Measurements from ENCODE around the gene DYRK1B.

The DYRK1B gene

DNA sequence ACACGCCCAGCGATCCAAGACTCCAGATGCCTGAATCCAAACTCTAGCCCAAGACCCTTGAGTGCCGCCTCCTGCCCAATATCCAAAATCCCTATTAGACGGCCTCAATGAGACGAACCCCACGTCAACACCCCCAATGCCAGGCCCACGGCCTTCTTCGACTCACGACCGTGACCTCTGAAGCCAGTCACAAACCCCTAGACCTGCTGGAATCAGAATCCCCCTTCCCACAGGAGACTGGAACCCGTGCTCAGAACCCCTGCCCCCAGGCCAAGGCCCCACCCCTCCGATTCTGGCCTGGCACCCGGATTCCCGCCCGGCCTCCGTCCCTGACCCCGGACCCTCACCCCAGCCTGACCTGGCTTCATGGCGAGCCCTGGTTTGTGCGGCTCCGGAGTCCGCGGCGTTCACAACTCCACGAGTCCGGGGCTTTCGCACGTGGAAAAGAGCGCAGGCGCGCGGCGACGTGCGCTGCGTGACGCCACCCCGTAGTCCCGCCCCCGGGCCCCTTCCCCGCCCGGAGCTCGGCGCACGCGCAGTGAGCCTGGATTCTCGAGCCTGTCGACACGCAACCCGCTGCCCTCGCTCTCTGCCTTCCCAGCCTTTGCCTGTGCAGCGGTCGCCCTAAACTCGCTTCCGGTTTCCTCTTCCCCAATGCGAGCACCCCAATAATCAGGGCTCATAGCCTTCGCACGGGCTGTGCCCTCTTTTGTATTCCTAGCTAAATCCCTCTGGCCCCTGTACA, 12.1 kb upstream of the DYRK1B start, which contains the start of gene FBL:
TSS of gene FBL (minus strand) at position 447 of the 745 bp plus-strand sequence. CDS start at position 368, 79 bp downstream.
- intact Hi-C loops (cut with micrococcal nuclease), result loop anchor here (10.0 kb wide), 2 partner anchors 291 to 949 kb away; partner anchors contain the start of gene EGLN2
- peak within 1 kb of the TSS; percentile 87 for H3K4me3 Mint-ChIP-seq
- peak within 1 kb of the TSS; percentile 86 for H3K27ac Mint-ChIP-seq
- peaks cover 8% of the 10 kb centered on the region for H3K27me3 Mint-ChIP-seq
- peaks cover 6% of the 10 kb centered on the region for H3K36me3 Mint-ChIP-seq (ENCODE audit: low read depth)
- H3K9me3 Mint-ChIP-seq, result no peaks in the 10 kb centered on the region
- H3K4me1 Mint-ChIP-seq (ENCODE audit: low read depth), result peaks cover 46% of the 10 kb centered on the region

DNA sequence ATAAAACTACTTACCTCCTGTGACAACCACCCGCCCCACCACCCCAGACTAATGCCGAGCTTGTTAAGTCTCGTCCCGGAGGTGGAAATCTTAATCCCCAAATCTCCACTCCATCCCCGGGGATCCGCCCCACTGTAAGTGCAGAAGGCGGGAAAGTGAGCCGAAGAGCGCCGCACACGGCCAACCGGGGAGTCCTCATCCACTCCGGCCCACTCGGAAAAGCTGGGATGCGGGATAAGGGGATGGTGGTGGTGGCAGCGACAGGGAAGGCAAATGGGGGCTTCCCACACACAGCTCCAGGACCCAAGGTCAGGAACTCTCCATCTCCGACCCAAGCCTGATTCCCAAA, 11.6 kb upstream of the DYRK1B start:
- Mint-ChIP-seq H3K27me3 (peaks cover 8% of the 10 kb centered on the region), H3K4me3 (peak overlapping the region; percentile 87), H3K4me1 (ENCODE audit: low read depth) (peaks cover 46% of the 10 kb centered on the region), H3K36me3 (ENCODE audit: low read depth) (peaks cover 9% of the 10 kb centered on the region), H3K27ac (peak overlapping the region; percentile 86), H3K9me3 (no peaks in the 10 kb centered on the region)
- intact Hi-C loops (cut with micrococcal nuclease), result loop anchor here (10.0 kb wide), 2 partner anchors 291 to 949 kb away; partner anchors contain the start of gene EGLN2

DNA sequence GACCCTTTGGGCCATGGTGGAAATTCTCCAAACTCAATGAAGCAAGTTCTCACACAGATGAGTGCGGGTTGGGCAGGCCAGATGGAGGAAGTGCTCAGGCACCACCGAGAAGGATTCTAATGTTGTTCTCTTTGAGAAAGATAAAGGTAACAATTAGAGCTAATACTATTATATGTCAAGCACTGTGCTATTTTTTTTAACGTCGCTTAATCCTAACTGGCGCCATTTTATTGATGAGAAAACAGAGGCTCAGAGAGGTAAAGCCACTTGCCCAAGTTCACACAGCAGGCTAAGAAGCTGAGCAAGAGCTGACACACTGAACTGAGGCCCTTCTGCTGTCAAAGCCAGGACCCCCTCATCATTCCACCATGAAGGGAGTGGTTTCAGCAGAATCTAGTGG, 11.2 kb upstream of the DYRK1B start:
- peaks cover 13% of the 10 kb centered on the region for H3K36me3 Mint-ChIP-seq (ENCODE audit: low read depth)
- peak overlapping the region; percentile 87 for H3K4me3 Mint-ChIP-seq
- H3K27me3 Mint-ChIP-seq, result peaks cover 8% of the 10 kb centered on the region
- no peaks in the 10 kb centered on the region for H3K9me3 Mint-ChIP-seq
- peaks cover 46% of the 10 kb centered on the region for H3K4me1 Mint-ChIP-seq (ENCODE audit: low read depth)
- intact Hi-C loops (cut with micrococcal nuclease), result loop anchor here (10.0 kb wide), 2 partner anchors 290 to 950 kb away; partner anchors contain the start of gene EGLN2
- peak overlapping the region; percentile 86 for H3K27ac Mint-ChIP-seq

DNA sequence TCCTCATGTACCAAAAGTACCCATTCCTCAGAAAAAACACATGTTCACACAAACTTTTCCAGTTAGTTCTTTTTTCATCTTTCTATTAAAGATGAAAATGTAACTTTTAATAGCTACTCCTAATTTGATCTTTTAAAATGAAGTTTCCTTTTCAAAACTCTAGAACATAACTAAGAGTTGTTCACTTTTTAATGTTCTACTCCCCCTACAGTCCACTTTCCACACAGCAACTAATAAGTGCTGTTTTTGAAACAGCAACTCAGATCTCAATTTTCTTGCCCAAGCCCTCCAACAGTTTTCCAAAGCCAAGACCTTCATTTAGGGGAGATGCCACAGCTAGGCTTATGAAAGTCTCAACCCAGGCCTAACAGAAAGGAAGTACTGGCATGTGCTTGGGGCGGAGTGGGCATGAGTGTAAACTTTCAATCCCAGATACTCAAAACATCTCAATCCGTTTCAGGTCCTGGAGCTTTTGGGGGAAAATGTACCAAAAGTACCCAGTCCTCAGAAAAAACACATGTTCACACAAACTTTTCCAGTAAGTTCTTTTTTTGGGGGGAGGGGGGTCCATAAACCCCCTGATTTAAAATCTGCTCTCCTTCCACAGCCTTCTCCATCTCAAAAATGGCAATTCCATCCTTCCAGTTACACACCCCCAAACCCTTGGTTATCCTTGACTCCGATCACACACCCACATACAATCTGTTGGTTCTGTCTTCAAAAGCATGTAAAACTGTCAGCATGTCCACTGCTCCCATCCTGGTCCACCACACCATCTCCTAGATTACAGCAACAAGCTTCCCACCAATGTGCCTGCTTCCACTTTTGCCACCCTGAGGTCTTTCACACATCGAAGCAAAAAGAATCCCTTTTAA, 10.2 kb upstream of the DYRK1B start:
- H3K27ac Mint-ChIP-seq, result no peak overlapping the region
- H3K27me3 Mint-ChIP-seq, result peaks cover 6% of the 10 kb centered on the region
- no peak overlapping the region for H3K4me3 Mint-ChIP-seq
- intact Hi-C loops (cut with micrococcal nuclease), result loop anchor here (10.0 kb wide), 2 partner anchors 289 to 951 kb away; partner anchors contain the start of gene EGLN2
- H3K4me1 Mint-ChIP-seq (ENCODE audit: low read depth), result peaks cover 46% of the 10 kb centered on the region
- H3K36me3 Mint-ChIP-seq (ENCODE audit: low read depth), result peaks cover 23% of the 10 kb centered on the region
- H3K9me3 Mint-ChIP-seq, result no peaks in the 10 kb centered on the region

DNA sequence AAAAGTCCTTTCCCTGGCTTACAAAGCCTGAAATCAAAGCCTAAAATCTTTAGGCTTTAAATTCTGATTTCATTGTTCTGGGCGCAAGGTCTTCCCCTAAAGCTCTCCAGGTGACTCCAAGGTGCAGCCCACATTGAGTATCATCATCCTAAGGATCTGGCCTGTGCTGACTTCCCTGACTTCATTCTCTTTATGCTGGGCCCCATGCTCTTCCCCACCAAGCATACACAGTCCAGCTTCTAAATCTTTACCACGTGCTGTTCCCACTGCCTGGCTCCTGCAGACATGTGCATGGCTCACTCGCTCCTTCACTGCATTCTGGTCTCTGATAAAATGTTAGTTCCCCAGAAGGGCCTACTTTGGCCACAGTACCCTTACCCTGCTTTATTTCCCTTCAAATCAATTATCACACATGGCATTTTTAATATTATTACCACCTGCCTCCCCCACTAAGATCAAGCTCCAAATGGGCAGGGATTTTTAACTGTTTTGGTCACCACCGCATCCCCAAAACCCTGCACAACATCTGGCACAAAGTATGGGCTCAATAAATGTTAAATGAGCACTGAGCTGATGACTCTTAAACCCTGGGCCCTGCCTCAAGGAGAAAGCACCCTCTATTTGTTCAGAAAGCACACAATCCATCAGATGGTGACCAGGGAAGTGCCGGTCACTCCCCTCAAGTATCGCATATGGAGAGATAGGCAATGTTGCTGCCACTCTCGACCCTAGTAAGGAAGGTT, 8.9 kb upstream of the DYRK1B start:
- Mint-ChIP-seq H3K36me3 (ENCODE audit: low read depth) (peaks cover 36% of the 10 kb centered on the region), H3K27ac (peak overlapping the region; percentile 1), H3K27me3 (no peaks in the 10 kb centered on the region), H3K4me3 (no peak overlapping the region), H3K9me3 (no peaks in the 10 kb centered on the region), H3K4me1 (ENCODE audit: low read depth) (peaks cover 46% of the 10 kb centered on the region)
- intact Hi-C loops (cut with micrococcal nuclease), result loop anchor here (1.0 to 10.0 kb wide), 3 partner anchors 50 to 952 kb away; partner anchors contain the start of gene EGLN2

DNA sequence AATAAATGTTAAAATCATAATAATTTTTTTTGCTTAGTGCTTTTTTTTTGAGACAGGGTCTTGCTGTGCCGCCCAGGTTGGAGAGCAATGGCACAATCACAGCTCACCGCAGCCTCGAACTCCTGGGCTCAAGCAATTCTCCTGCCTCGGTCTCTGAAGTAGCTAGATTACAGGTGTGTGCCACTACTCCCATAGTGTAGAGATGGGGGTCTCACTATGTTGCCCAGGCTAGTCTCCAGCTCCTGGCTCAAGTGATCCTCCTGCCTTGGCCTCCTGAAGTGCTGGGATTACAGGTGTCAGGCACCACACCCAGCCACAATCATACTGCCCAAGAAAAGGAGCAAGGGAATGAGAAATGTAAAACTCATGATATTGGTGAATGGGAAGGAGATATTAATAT, 7.1 kb upstream of the DYRK1B start:
- no peak overlapping the region for H3K4me3 Mint-ChIP-seq
- H3K36me3 Mint-ChIP-seq (ENCODE audit: low read depth), result peaks cover 53% of the 10 kb centered on the region
- H3K9me3 Mint-ChIP-seq, result no peaks in the 10 kb centered on the region
- intact Hi-C loops (cut with micrococcal nuclease), result loop anchor here (10.0 kb wide), 2 partner anchors 286 to 954 kb away; partner anchors contain the start of gene EGLN2
- peaks cover 35% of the 10 kb centered on the region for H3K4me1 Mint-ChIP-seq (ENCODE audit: low read depth)
- H3K27me3 Mint-ChIP-seq, result no peaks in the 10 kb centered on the region
- H3K27ac Mint-ChIP-seq, result no peak overlapping the region

DNA sequence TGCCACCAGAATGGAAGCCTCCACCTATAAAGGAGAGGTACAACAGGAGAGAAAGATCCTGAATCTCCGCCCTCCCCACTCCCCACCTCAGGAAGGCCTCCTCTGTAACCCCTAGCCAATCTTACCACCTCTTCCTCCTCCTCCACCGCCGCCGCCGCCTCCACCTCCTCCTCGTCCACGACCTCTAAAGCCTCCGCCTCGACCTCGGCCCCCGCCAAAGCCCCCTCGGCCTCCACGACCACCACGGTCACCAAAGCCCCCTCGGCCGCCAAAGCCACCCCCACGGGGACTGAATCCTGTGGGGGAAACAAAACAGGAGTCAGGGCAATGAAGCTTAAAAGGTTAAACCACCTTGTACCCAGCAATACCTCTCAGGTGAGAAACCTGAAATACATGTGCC, 6.5 kb upstream of the DYRK1B start:
- H3K4me3 Mint-ChIP-seq, result no peak overlapping the region
- intact Hi-C loops (cut with micrococcal nuclease), result loop anchor here (10.0 kb wide), 2 partner anchors 286 to 954 kb away; partner anchors contain the start of gene EGLN2
- H3K9me3 Mint-ChIP-seq, result no peaks in the 10 kb centered on the region
- peaks cover 30% of the 10 kb centered on the region for H3K4me1 Mint-ChIP-seq (ENCODE audit: low read depth)
- H3K27me3 Mint-ChIP-seq, result no peaks in the 10 kb centered on the region
- peaks cover 50% of the 10 kb centered on the region for H3K36me3 Mint-ChIP-seq (ENCODE audit: low read depth)
- no peak overlapping the region for H3K27ac Mint-ChIP-seq

DNA sequence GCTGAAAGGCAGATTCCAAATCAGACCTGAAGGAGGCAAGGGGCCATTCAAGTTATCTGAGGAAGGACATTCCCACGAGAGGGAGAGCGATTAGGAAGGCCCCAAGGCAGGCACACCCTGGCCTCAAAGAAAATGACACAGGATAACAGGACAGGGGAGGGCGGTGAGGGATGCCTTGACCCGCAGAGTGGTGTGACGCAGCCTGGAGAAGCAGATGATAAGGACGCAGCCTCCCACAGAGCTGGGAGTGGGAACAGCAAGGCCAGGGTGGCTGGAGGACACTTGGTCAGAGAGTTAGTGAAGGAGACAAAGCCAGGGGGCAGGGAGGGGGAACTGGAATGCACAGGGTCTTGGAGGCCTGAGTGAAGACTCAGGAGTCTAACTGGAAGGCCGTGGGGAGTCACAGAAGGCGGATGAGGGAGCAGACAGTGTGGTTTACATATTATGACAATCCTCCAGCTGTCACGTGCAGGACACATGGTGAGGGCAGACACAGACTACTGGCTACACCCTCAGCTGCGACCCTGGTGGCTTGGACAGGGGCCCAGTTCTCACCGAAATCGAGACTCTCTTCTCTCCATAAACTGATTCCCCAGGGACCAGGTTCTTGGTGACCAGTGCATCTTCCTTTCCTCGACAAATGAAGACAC, 5.8 kb upstream of the DYRK1B start:
- intact Hi-C loops (cut with micrococcal nuclease), result loop anchor here (10.0 kb wide), 2 partner anchors 285 to 955 kb away; partner anchors contain the start of gene EGLN2
- H3K9me3 Mint-ChIP-seq, result no peaks in the 10 kb centered on the region
- H3K27ac Mint-ChIP-seq, result no peak overlapping the region
- no peaks in the 10 kb centered on the region for H3K27me3 Mint-ChIP-seq
- peaks cover 24% of the 10 kb centered on the region for H3K4me1 Mint-ChIP-seq (ENCODE audit: low read depth)
- H3K4me3 Mint-ChIP-seq, result no peak overlapping the region
- H3K36me3 Mint-ChIP-seq (ENCODE audit: low read depth), result peaks cover 54% of the 10 kb centered on the region

DNA sequence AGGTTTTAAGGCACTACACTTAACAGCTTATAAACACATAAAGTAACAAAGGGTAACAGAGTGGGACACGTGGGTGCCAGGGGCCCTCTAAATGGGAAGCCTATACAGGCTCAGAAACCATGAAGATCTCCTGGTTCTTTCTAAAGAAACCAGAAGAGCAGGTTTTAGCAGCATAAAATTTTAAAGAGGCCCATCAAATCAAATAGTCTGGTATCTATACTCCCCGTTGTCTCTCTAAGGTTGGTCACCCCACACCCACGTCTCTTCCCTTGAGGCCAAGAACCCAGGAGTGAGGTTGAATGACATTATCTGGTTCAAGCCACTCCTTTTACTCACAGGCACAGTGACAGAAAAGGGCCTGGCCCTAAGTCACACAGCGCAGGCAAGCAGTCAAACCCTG, 4.6 kb upstream of the DYRK1B start:
- peaks cover 18% of the 10 kb centered on the region for H3K4me1 Mint-ChIP-seq (ENCODE audit: low read depth)
- H3K4me3 Mint-ChIP-seq, result no peak overlapping the region
- no peak overlapping the region for H3K27ac Mint-ChIP-seq
- H3K36me3 Mint-ChIP-seq (ENCODE audit: low read depth), result peaks cover 66% of the 10 kb centered on the region
- intact Hi-C loops (cut with micrococcal nuclease), result no loop called here
- no peaks in the 10 kb centered on the region for H3K27me3 Mint-ChIP-seq
- no peaks in the 10 kb centered on the region for H3K9me3 Mint-ChIP-seq

DNA sequence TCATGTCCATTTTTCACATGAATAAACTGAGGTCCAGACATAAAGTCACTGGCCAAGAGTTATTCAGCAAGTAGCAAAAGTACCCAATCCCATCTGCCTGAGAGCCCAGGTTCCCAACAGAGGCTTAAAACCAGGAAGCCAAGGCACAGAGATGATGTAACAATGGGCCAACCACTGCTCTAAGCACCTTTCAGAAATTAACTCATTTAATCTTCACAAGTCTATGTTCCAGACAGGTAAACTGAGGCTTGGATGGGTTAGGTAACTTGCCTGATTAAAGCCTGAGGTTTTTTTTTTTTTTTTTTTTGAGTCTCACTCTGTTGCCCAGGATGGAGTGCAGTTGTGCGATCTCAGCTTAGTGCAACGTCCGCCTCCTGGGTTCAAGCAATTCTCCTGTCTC, 4.0 kb upstream of the DYRK1B start:
- peaks cover 66% of the 10 kb centered on the region for H3K36me3 Mint-ChIP-seq (ENCODE audit: low read depth)
- peaks cover 18% of the 10 kb centered on the region for H3K4me1 Mint-ChIP-seq (ENCODE audit: low read depth)
- intact Hi-C loops (cut with micrococcal nuclease), result no loop called here
- H3K4me3 Mint-ChIP-seq, result no peak overlapping the region
- H3K27me3 Mint-ChIP-seq, result no peaks in the 10 kb centered on the region
- no peak overlapping the region for H3K27ac Mint-ChIP-seq
- H3K9me3 Mint-ChIP-seq, result no peaks in the 10 kb centered on the region

DNA sequence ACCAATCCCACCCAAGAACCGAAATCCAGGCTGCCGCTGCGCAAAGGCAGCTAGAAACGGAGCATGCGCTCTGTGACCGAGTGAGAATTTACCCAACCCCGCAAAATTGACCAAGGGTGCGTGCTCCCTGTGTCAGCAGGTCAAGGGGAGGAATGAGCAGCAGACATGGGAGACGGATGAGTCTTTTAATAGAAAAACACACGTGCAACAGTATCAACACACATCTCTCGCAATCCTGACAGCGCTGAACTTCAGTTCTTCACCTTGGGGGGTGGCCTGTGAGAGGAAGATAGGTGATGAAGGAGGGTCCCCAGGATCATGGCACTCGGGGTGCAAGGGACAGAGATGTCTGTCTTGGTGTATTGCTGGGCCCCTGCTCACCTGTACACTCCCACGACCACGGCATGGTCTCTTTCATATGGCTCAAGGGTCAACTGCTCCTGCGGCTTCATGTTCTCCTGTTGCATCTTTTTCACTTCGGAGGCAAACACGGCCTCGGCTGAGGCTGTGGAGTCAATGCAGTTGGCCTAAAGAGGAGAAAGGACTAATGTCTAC, 402 bp upstream of the DYRK1B start:
- peak overlapping the region; percentile 88 for H3K4me3 Mint-ChIP-seq
- H3K4me1 Mint-ChIP-seq (ENCODE audit: low read depth), result peaks cover 35% of the 10 kb centered on the region
- peak overlapping the region; percentile 86 for H3K27ac Mint-ChIP-seq
- peaks cover 79% of the 10 kb centered on the region for H3K36me3 Mint-ChIP-seq (ENCODE audit: low read depth)
- H3K9me3 Mint-ChIP-seq, result no peaks in the 10 kb centered on the region
- intact Hi-C loops (cut with micrococcal nuclease), result loop anchor here (5.0 kb wide), 1 partner anchor 138 kb away; the partner anchor contains the start of gene PSMC4
- H3K27me3 Mint-ChIP-seq, result no peaks in the 10 kb centered on the region

DNA sequence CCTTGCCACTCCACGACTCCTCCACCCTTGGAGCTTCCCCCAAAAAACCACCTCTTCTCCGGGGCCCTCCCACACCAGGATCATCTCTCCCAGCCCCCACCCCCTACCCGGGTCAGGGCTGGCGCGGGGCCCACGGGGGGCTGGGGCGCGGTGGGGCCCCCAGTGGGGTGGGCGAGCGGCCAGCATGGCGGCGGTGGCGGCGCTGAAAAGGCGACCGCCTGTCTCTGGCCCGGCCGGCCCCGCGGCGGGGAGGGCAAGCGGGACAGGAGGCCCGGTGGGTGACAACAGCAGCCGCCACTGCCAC, 850 bp downstream of the DYRK1B start:
- Mint-ChIP-seq H3K4me3 (peak overlapping the region; percentile 88), H3K36me3 (ENCODE audit: low read depth) (peaks cover 79% of the 10 kb centered on the region), H3K27ac (peak overlapping the region; percentile 86), H3K9me3 (no peaks in the 10 kb centered on the region), H3K4me1 (ENCODE audit: low read depth) (peaks cover 47% of the 10 kb centered on the region), H3K27me3 (no peaks in the 10 kb centered on the region)
- intact Hi-C loops (cut with micrococcal nuclease), result loop anchor here (1.0 to 5.0 kb wide), 2 partner anchors 9 to 139 kb away; partner anchors contain the start of gene PSMC4
